HuH-7.5 (cell line): ENCODE data around the gene STARD7.
"Not testable (repeated sequence)": the region's sequence is repeated elsewhere in the genome, so short reads cannot be mapped to it uniquely, and the experiment has no call there.

Experiments
- DNase-seq: peaks from one replicate; pipeline ENCODE4 v3.0.0; 2011; ENCODE audit warnings: low spot score

Gene STARD7, protein sequence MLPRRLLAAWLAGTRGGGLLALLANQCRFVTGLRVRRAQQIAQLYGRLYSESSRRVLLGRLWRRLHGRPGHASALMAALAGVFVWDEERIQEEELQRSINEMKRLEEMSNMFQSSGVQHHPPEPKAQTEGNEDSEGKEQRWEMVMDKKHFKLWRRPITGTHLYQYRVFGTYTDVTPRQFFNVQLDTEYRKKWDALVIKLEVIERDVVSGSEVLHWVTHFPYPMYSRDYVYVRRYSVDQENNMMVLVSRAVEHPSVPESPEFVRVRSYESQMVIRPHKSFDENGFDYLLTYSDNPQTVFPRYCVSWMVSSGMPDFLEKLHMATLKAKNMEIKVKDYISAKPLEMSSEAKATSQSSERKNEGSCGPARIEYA

DNA sequence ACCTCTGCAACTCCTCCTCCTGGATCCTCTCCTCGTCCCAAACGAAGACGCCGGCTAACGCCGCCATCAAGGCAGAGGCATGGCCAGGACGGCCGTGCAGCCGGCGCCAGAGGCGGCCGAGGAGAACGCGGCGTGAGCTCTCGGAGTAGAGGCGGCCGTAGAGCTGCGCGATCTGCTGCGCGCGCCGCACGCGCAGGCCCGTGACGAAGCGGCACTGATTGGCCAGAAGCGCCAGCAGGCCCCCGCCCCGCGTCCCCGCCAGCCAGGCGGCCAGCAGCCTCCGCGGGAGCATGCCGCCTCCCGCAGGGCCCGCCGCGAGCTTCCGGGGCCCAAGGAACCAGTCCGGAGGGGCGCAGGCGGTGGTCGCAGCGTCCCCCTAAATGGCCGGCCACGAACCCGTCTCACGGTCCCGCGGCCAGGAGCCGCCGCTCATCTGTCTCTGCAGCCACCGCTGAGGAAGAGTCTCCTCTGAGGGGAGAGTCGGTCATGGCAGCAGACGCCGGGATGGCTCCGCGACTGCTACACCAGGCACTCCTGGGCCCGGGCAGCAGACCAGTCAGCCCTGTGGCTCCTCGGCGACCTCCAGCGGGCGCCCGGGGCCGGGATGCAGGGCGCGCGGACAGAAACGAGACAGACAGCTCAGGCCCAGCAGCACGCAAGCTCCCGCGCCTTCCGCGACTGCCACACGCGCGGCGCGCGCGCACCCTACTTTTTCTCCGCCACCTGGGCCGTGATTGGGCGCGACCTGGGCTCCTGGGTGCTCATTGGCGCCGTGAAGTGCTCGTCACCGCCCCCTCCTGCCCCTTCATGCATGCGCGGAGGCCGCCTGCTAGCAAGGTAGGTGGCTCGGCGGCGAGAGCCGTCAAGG is at the start of gene STARD7:
Gene STARD7 (minus strand): TSS at position 685 of the 868 bp plus-strand sequence. CDS start 393 bp downstream, at position 292.
- DNase-seq: peak; percentile 92

DNA sequence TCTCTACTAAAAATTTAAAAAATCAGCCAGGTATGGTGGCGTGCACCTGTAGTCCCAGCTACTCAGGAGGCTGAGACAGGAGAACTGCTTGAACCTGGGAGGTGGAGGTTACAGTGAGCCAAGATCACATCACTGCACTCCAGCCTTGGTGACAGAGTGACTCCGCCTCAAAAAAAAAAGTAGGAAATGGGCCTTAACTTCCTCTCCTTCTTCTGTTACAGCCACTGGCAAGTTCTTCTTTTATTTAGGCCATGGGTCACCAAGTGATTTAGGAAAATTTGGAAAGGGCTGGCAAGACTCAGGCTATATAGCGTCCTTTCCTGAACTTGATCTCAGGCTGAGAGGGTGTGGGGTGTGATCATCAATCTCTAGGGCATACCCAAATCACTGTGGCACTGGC is 49.1 kb upstream of the STARD7 start:
- not testable (repeated sequence) for DNase-seq

DNA sequence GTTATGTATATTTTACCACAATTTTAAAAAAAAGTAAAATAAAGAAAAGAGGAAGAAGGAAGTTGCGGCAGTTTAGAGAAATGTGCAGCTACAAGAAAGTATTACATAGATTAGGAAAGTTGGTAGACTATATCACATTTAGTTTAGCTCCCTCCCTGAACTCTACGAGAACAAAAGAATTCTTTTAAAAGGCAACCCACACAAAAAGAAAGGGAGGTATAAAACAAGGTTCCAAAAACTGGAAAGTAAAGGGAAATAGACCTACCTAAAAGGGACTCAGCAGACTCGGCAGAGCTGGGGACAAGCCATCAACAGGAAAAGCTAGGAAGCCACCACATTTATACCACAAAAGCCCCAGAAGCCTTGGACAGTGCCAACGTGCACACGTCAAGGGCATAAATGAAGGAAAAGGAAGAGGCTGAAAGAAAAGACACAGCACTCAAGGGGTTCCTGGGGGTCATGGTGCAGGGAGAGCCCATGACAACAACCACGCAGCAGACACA is 48.0 kb upstream of the STARD7 start:
- no peak for DNase-seq

DNA sequence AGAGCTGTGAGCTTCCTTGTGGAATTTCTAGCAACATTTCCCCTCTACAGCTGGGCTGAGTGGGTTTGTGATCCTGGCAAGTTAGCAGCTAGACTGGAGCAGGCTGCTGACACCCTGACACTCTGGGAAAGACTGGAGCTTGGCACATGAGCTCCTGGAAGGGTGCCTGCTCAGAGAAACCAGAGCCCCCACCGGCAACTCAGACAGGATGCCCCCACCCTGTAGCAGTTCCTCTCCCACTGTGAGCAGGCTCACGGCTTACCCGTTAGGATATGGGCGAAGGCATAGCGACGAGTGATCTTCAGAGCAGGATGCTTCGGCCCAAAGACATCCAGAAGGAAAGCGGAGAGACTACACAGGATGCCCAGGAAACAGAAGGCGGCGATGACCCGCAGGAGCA is 45.9 kb upstream of the STARD7 start:
- no peak for DNase-seq

DNA sequence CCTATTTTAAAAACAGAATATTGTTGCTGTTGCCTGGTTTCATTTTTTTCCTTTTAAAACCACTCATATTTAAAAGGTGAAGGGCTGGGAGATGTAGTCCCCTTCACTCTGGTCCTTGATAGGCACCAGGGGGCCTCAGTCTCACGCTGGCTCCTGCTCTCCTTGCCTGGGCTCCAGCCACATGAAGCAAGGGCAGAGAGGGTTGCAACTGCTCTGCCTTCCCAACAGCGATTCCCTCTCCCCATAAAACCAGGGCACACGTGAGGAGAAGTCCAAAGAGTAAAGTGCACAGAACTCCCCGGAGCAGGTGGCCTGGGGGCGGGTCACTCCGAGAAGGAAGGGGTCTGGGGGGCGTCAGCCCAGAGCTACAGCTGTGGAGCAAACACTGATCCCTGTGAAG is 44.4 kb upstream of the STARD7 start:
- no peak for DNase-seq

DNA sequence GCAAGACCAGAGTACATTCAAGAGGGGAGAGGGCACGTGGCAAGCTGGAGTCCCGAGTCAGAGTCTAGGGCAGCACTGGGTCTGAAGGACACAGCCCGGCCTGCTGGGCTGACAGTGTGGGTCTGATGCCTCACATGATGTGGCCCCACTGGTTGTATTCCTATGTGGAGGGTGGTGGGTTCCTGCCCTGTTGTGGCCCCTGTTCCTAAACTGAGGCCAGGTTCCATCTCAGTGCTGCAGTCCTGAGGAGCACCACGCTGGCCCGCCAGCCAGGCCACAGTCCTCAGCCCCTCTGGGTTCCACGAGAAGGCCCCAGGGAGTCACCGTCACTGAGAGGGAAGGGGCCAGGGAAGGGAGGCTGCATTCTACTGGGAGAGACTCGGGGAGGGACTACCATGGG is 43.9 kb upstream of the STARD7 start:
- no peak for DNase-seq

DNA sequence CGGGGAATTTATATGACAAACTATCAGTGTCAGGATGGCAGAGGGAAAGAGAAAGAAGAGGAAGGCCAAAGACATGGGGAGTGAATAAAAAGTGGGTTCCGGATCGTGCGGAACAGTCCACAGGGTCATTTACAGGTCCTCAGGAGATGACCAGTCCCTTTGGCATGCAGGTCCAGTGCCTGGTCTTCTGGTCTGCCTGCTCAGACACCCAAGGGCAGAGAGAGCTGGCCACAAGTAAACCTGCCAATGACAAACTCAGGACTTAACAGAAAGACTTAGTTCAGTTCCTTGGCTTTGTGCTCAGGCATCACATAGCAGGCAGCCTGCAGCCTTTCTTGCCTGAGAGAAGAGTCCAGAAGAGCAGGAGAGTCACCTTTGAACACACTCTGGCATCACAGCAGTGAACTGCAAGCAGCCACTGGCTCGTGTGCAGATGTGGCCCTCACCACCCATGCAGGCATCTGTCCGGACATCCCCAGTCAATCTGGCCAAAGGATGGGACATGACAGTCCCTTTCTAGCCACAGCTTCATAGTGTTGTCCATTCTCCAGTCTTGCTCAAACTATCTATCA is 43.2 kb upstream of the STARD7 start:
- DNase-seq: no peak

DNA sequence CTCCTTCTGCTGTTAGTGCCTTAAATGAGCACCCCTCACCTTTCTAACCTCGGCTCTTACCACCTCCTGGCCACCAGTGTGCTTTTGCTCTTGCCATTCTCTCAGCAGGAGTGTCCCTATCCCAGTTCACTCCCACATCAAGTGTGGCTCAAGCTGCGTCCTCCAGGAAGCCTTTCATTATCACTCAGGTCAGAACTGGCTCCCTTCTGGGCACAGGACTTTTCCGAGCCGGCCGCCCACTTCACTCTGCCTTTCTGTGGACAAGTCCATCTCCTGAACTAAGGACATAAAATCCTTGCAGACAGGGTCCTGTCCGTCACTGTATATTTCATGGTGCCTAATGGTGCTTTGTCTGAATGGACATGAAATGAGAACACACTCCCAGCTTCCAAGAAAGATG is 41.6 kb upstream of the STARD7 start:
- no peak for DNase-seq

DNA sequence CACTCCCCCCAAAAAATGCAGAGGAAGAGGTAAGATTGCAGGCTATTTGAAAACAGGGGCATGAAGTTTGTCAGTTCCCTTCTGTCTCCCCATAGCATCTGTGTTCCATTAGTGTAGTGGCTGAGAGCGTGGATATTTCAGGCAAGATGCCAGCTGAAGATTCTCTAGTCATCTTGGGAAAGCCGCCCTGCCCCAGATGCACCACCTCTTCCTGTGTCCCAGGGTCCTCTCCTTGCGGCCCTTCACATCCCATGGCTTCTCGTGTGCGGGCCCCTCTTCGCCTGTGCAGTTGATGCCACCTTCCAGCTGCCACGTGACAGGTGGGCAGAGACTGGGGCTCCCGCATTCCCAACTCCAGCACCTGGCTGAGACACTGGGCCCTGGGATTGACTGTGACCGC is 41.0 kb upstream of the STARD7 start:
- DNase-seq: no peak

DNA sequence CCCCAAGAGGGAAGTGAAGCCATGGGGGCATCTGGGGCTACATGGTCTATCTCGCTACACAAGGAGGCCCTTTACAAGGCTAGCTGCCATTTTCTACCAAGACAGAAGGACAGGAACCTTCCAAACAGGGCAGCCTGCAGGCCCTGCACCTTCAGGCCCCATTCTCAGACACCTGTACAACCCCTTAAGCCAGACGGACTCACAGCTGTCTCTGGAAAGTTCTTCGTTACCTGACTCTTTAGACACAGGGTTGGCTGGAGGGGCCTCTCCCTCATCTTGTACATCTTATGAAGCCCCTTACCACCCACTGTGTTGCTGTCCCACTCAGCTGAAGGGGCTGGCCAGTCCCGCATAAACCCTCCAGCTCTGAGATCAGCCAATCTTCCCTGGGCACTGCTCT is 40.0 kb upstream of the STARD7 start:
- no peak for DNase-seq

DNA sequence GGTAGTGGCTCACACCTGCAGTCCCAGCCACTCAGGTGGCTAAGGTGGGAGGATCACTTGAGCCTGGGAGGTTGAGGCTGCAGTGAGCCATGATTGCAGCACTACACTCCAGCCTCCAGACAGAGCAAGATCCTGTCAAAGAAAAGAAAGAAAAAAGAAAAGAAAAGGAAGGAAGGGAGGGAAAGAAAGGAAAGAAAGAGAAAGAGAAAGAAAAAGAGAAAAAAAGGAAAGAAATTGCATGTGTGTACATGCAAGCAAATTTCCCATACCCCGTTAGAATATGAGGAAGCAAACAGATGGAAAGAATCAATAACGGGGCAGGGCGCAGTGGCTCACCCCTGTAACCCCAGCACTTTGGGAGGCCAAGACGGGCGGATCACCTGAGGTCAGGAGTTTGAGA is 39.3 kb upstream of the STARD7 start:
- DNase-seq: no peak

DNA sequence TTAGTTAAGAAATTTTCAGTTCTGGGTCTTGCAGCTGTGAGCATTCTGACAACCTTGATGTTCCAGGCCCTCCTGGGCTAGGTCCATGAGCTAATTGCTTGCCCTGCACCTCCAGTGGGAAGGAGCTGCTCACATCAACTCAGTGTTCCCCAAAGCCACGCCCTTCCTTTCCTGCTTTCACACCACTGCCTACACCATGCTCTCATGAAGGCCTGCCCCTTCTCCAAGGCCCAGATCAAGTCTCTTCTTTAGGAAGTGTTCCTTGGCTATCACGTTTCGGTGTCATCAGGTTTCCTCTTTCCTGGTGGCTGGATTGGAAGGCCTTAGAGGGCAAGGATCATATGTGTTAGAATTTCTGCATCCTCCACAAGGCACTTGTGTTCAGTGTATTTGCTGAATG is 38.4 kb upstream of the STARD7 start:
- no peak for DNase-seq

DNA sequence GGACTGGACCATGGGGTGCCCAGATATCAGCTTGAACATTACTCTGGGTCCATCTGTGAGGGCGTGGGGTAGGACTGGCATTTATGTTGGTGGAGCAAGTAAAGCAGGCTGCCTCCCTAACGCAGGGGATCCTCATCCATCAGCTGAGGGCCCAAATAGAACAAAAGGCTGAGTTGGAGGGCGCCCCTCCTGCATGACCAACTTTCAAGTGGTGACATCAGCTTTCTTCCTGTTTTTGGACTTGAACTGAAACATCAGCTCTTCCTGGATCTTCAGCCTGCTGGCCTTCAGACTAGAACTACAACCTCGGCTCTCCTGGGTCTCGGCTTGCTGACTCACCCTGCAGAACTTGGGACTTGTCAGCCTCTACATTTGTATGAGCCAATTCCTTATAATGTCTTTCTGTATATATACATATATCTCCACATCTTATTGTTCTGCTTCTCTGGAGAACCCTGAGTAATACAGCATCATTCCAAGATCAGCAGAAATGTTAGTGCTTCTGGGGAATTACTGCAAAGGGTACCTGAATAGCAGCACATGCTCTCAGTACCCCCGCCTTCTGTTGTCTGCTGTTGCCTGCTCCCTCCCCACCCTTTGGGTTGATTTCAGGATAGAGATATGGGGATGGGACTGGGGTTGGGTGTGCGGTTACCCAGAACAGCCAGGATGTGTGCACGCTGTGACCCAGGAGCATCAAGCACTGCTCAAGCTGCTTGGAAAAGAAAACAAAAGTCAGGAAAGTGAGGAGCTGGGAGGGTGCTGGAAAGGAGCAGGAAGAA is 37.2 kb upstream of the STARD7 start:
- DNase-seq: no peak

DNA sequence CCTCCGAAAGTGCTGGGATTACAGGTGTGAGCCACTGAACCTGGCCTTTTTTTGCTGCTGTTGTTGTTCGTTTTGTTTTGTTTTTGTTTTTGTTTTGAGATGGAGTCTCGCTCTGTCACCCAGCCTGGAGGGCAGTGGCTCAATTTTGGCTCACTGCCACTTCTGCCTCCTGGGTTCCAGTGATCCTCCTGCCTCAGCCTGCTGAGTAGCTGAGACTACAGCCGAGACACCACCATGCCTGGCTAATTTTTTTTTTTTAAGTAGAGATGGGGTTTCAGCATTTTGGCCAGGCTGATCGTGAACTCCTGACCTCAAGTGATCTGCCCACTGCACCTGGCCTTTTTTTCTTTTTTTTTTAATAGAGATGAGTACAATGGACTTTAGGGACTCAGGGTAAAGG is 35.2 kb upstream of the STARD7 start:
- no peak for DNase-seq

DNA sequence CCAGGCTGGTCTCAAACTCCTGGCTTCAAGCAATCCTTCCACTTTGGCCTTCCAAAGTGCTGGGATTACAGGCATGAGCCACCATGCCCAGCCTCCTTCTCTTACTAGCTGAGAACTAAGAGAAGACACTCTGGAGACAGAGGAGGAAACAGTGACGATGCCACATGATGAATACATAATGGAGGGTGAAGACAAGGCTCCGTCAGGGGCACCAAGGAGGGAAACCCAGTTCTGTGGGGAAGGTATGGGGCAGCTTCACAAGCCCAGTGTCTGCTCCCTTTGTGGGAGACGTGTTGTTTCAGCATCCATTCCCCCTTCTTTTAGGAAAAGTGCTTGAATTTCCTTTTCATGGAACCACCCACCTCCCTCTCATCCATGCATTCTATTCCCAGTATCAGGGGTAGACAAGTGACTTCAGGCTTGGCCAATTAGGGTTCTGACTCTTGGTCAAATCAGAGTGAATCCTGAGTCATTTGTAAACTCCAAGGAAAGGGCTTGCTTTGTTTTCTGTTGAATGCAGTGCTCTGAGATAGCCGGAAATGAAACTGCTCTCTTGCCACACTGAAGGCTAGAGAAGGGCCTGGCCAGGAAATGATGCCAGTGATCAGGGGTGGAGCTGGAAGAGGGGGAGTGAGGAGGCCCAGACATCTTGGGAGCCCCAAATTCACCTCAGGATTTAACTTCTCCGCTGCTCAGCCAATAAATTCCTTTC is 33.4 kb upstream of the STARD7 start:
- no peak for DNase-seq

DNA sequence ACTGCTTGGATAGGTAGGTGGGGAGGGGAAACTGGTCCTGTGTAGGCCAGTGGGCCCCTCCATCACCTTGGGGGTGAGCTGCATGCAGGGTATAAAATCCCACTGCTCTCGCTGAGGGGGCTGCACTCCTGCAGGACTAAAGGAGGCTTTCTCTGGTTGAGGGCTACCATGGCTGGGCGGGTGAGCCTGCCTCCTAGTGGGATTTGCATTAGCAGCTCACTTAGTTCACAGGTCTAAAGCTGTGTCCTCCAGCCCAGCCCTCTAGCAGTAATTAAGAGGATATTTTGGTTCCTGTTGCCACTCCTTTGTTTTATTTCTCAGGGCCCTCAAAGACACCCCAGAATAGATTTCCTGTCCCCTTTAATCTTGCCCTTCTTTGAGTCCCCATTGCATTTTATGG is 32.6 kb upstream of the STARD7 start:
- no peak for DNase-seq

DNA sequence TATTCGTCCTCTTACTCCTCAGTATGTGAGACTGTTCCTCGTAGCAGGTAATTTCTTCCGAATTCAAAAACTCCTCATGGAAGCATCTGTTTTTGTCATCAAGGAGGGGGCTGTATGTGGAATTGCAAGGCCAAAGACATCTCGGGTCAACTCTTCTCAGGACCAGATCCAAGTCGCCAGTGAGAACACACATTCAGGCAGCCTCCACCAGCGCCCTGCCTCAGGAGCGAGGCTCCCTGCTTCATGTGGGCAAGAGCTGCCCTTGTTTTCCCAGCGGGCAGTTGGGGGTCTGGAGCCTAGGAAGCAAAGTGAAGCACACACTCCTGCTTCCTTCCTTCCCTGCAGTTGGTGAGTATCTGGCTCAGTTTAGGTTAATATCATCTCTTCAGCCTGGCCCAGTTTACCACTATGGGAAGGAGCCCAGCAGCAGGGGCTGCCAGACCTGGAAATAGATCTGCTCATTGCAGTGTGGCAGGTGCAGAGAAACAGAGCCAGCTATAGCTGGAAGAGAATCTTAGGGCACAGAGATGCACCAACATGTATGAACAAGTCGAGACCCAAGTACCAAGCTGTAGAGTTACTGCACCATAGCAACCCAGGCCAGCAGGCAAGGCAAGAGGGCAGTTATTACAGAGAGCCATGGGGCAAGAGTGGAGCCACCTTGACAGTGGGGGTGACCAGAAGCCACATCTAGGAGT is 31.9 kb upstream of the STARD7 start:
- DNase-seq: no peak

DNA sequence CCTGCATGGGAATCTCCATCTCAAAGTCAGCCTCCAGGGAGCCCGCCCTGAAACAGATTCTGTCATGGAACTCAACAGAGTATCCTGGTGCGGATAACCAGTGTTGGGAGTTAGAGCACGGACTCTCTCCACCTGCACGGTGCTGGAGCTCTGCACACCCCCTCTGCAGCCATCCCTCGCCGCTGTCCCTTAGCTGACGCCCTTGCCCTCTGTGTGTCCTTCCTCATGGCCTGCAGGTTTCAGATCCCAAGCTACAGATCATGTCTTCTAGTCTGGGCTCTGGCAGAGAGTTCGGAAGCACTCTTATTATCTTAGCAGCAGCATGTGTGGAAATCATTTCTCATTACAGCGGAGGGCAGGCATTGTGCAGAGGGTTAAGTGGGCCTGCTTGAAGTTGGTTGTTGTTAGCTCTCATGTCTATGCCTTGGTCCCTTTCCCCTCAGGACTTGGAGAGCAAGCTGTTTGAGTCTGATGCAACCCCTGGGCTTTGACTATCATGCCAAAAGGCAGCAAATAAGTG is 31.2 kb upstream of the STARD7 start:
- DNase-seq: no peak

DNA sequence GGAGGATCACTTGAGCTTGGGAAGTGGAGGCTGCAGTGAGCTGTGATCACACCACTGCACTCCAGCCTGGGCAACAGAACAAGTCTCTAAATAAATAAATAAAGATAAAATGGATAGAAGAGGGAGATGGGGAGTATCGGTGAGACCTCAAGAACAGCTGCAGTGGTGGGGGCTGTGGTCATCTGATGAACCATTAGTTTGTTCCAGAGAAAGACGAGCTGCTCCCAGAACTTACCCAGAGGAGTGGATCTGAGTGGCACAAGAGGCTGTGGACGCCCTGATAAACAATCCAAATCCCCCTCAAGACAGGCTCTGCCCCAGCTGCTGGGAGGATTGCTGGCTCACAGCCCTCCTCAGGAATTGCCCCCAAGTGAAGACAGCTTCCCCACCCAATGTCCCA is 30.5 kb upstream of the STARD7 start:
- DNase-seq: no peak

DNA sequence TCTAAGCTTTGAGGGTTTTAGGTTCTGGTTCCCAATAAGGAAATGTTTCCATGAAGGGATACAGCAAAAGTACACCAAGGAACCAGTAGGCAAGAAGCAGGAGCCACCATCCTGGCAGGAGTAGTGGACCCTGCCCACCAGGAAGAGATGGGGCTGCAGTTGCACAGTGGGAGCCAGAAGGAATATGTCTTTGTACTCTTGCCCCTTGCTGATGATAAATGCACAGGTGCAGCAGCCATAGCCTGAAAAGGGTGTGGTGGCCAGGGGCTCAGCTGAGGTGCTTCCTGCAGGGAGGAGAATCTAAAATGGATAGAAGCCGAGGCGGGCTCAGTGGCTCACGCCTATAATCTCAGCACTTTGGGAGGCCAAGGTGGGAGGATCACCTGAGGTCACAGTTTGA is 29.6 kb upstream of the STARD7 start:
- DNase-seq: no peak

DNA sequence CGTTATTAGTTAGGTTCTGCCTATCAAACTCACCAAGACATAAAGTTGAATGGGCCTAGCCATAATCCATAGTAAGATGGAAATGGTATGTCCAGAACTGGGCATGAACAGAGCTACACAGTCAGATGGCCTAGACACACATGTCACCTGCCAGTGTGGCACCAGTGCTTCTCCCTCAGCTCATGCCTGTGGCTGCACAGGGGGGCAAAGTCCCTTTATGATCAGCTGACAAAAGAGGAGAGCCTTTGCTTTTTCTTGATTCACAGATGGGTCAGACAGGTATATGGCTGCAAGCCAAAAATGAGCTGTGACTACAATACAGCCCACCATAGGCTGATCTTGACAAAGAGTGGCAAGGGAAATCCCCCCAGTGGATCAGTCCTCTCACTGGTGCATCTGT is 28.3 kb upstream of the STARD7 start:
- no peak for DNase-seq
